Pancreas (tissue), 10 donors: ENCODE results near the gene ST8SIA1. TPM values are rescaled to one million over a fixed set of nuclear protein-coding genes. Genes with fewer than 3 reads are reported as not detected.

Experiments
- ATAC-seq, 4 donors: fragments of 200-7000 bp; cut with Tn5 transposase; one replicate each; pipeline versions ENCODE4 v1.8.0 to v1.9.1; 2020; ENCODE audit warnings: mild to moderate bottlenecking in 4 of 4, moderate library complexity in 4 of 4
- DNase-seq, 6 donors: peaks; one replicate each; pipeline ENCODE4 v3.0.0-alpha.2; 2020
- FAIRE-seq: peaks from 2 replicates; lab custom pipeline; 2012; peaks lifted over from hg19 to GRCh38; lab: Jason Lieb, UNC
- H3K27ac ChIP-seq, 4 donors: fragments of 200-600 bp; sonication (generic); 1 replicate in 3 of 4; 2 replicates in 1 of 4; pipeline versions ENCODE4 v1.5.0 to v1.8.0; 2020
- H3K27me3 ChIP-seq, 4 donors: fragments of 200-600 bp; one replicate each; pipeline ENCODE4 v1.8.0; 2021
- H3K36me3 ChIP-seq, 3 donors: fragments of 200-600 bp; sonication (generic) in 1 of 3; one replicate each; pipeline versions ENCODE4 v1.5.0 to v1.8.0; 2020 to 2021
- H3K4me1 ChIP-seq, 3 donors: fragments of 200-600 bp; one replicate each; pipeline ENCODE4 v1.8.0; 2021
- H3K4me3 ChIP-seq, 4 donors: fragments of 200-600 bp; sonication (generic) in 2 of 4; one replicate each; pipeline versions ENCODE4 v1.5.0 to v1.8.0; 2020 to 2021
- H3K9me3 ChIP-seq, 4 donors: fragments of 200-600 bp; one replicate each; pipeline ENCODE4 v1.8.0; 2021
- WGBS, 2 donors: extraction: QIAGEN DNeasy Blood & Tissue Kit; methylation state at CpG; one replicate each; pipeline ENCODE4 v1.1.7; 2013; 5-methylcytosine and 5-hydroxymethylcytosine counted together
- intact Hi-C, 3 donors: fragments of 100-400 bp; cut with DNase I; formaldehyde crosslinking; loops; one replicate each; pipeline versions ENCODE4 v1.11.1 to v1.14.2; 2022
- polyA plus RNA-seq, 2 donors: library from polyadenylated mRNA; stranded (reverse); fragments of 200-250 nt; gene quantifications; one replicate each; pipeline ENCODE4 v1.2.3, GENCODE V29; 2013
- total RNA-seq, 6 donors: library from RNA; stranded (reverse); fragmentation: NEBNext Ultra II Directional in 4 of 6; extraction: Animal tissue kit (Norgen Biotek cat#: 25700) in 4 of 6; gene quantifications; one replicate each; pipeline versions ENCODE4 v1.2.1 to v1.2.4, GENCODE V29; 2021 to 2023
- TF ChIP-seq, protein P1 (sequence below), 4 donors: fragments of 200-600 bp; sonication (generic) in 3 of 4; IDR thresholded peaks; one replicate each; pipeline versions ENCODE4 v1.5.0 to v1.8.0; 2021; ENCODE audit warnings: antibody characterized with exemption in 4 of 4
- donor health status: healthy with polysubstance abuse.
- donor health status: DM: no; HTN: no; CAD: no; lungs with moderate emphysema.
- donor health status: DM: no; HTN: no; CAD: no.
- donor health status: control.
- donor health status: control.
- donor health status: Bipolar disorder and iron deficiency.
- donor health status: DM: yes; HTN: yes; CAD: no.
- donor health status: DM: no; HTN: no; CAD: no.
- donor health status: DM: no; HTN: no; CAD: no.
- donor health status: DM: yes; HTN: yes; CAD: no.

The ST8SIA1 gene
- total and polyA plus RNA-seq, 8 donors, result 0.38 to 1.5 (median 0.88) TPM; not detected in 2

- intact Hi-C loops, result no loop called here
- ATAC-seq (no peak), DNase-seq (no peak), FAIRE-seq (no peak)
- no peak overlapping the region for H3K27ac ChIP-seq
- TF ChIP-seq, protein P1, sequence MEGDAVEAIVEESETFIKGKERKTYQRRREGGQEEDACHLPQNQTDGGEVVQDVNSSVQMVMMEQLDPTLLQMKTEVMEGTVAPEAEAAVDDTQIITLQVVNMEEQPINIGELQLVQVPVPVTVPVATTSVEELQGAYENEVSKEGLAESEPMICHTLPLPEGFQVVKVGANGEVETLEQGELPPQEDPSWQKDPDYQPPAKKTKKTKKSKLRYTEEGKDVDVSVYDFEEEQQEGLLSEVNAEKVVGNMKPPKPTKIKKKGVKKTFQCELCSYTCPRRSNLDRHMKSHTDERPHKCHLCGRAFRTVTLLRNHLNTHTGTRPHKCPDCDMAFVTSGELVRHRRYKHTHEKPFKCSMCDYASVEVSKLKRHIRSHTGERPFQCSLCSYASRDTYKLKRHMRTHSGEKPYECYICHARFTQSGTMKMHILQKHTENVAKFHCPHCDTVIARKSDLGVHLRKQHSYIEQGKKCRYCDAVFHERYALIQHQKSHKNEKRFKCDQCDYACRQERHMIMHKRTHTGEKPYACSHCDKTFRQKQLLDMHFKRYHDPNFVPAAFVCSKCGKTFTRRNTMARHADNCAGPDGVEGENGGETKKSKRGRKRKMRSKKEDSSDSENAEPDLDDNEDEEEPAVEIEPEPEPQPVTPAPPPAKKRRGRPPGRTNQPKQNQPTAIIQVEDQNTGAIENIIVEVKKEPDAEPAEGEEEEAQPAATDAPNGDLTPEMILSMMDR (IDR thresholded peaks at IDR 0.05), result no peak
- H3K36me3 ChIP-seq, result no peaks in the 10 kb centered on the region
- no peaks in the 10 kb centered on the region for H3K27me3 ChIP-seq
- no peak overlapping the region for H3K4me3 ChIP-seq
- WGBS, 2 donors, result 59 to 72% methylated on average over 3 of the region's 3 CpGs
- H3K9me3 ChIP-seq, result no peaks in the 10 kb centered on the region
- no peaks in the 10 kb centered on the region for H3K4me1 ChIP-seq
Observed at GRCh38 chr12:22252057-22252456, 82.5 kb downstream of the ST8SIA1 start.

DNA sequence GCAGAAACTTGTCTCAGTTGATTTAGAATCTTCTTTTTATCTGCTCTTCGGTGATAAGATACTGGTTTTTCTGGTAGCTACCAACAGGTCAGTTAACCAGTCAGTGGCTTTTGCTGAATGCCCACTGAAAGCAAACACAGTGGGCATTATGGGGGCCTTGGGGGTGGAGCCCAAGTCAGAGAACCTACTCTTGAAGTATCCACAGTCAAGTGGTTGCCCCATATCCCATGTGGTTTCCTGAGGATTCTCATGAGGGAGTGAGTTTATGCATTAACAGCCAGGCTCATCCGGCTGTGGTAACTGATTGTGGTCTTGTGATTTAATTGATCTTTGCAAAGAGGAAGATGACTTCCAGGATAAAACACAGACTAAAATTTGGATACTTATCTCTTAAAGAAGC lies 83.7 kb downstream of the ST8SIA1 start:
- DNase-seq (no peak), ATAC-seq (no peak), FAIRE-seq (no peak)
- H3K4me3 ChIP-seq, result no peak overlapping the region
- H3K27ac ChIP-seq, result no peak overlapping the region
- TF ChIP-seq, protein P1 (IDR thresholded peaks at IDR 0.05), result no peak
- H3K4me1 ChIP-seq, result no peaks in the 10 kb centered on the region
- intact Hi-C loops, result no loop called here
- no peaks in the 10 kb centered on the region for H3K36me3 ChIP-seq
- no peaks in the 10 kb centered on the region for H3K27me3 ChIP-seq
- no peaks in the 10 kb centered on the region for H3K9me3 ChIP-seq
- WGBS, 2 donors, result 43 to 50% methylated on average over 2 of the region's 2 CpGs

GRCh38 chr12:22248571-22249115 lies 85.9 kb downstream of the ST8SIA1 start:
- Histone ChIP-seq H3K27ac (no peak overlapping the region), H3K4me1 (no peaks in the 10 kb centered on the region), H3K9me3 (no peaks in the 10 kb centered on the region), H3K36me3 (no peaks in the 10 kb centered on the region), H3K4me3 (no peak overlapping the region), H3K27me3 (no peaks in the 10 kb centered on the region)
- TF ChIP-seq, protein P1 (IDR thresholded peaks at IDR 0.05), result no peak
- ATAC-seq (no peak), DNase-seq (no peak), FAIRE-seq (no peak)
- intact Hi-C loops, result no loop called here
- WGBS, 2 donors, result 58 to 62% methylated on average over 3 of the region's 3 CpGs

- DNase-seq, result no peak
- Histone ChIP-seq H3K27ac (no peak overlapping the region), H3K4me3 (no peak overlapping the region), H3K4me1 (no peaks in the 10 kb centered on the region), H3K36me3 (no peaks in the 10 kb centered on the region), H3K9me3 (no peaks in the 10 kb centered on the region), H3K27me3 (no peaks in the 10 kb centered on the region)
- ATAC-seq, result no peak
- TF ChIP-seq, protein P1 (IDR thresholded peaks at IDR 0.05), result no peak
- FAIRE-seq, result no peak
- WGBS, 2 donors, result 76 to 77% methylated on average over 6 of the region's 6 CpGs
- intact Hi-C loops, result no loop called here
Observed at GRCh38 chr12:22248121-22248520, 86.4 kb downstream of the ST8SIA1 start.

DNA sequence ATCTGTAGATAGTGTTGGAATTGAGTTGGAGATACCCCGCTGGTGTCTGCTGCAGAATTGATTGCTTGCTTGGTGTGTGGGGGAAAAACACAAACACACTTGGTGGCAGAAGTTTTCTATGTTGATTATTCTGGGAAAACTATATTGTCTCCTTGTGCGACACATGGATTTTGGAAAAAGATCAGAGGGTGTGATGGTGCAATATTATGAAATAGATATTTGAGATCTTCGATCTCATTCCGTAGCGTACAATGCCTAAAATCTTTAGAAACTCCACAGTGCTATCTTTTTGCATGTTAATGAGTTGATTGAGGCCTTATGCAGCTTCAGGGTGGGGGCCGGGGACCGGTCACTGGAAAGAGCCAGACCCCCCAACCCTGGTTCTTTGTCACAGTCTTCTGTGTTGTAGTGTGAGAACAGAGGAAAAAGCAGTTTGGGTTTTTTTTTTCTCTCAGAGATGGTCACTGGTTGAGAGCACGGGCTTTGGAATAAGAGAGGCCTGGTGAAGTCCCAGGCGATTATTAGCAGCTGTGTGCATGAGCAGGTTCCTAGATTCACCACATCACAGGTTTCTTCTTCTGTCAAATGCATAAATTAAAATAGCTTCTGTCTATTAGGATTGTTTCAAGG lies 88.2 kb downstream of the ST8SIA1 start:
- intact Hi-C loops, result no loop called here

More for the DNA sequence above, 88.2 kb downstream of the ST8SIA1 start:
- no peak overlapping the region for H3K27ac ChIP-seq
- FAIRE-seq (no peak), DNase-seq (no peak), ATAC-seq (no peak)
- 67 to 77% methylated on average over 9 of the region's 9 CpGs for WGBS, 2 donors
- H3K36me3 ChIP-seq, result no peaks in the 10 kb centered on the region
- H3K4me3 ChIP-seq, result no peak overlapping the region
- TF ChIP-seq, protein P1 (IDR thresholded peaks at IDR 0.05), result no peak
- no peaks in the 10 kb centered on the region for H3K9me3 ChIP-seq
- no peaks in the 10 kb centered on the region for H3K27me3 ChIP-seq
- no peaks in the 10 kb centered on the region for H3K4me1 ChIP-seq
